WERI-Rb-1 (cell line): ENCODE results near the gene CAMSAP3.

Experiments used
- DNase-seq: peaks from one replicate; pipeline ENCODE4 v3.0.0-alpha.2; 2020
- H3K27ac ChIP-seq: fragments of 250-450 bp; sonication (Bioruptor Pico); 2 replicates; pipeline ENCODE4 v1.5.1; 2020; ENCODE audit warnings: mild to moderate bottlenecking, moderate library complexity
- H3K27me3 ChIP-seq: fragments of 250-450 bp; sonication (Bioruptor Pico); 2 replicates; pipeline ENCODE4 v1.5.1; 2021; ENCODE audit warnings: mild to moderate bottlenecking, low read depth, moderate library complexity; ENCODE audit not compliant: insufficient read depth, severe bottlenecking
- H3K36me3 ChIP-seq: fragments of 250-450 bp; sonication (Bioruptor Pico); 2 replicates; pipeline ENCODE4 v1.5.1; 2020; ENCODE audit warnings: mild to moderate bottlenecking, moderate library complexity
- H3K4me3 ChIP-seq: 2 replicates; pipeline ENCODE4 v1.5.1; 2011; ENCODE audit warnings: low read depth, mild to moderate bottlenecking, control low read depth, low read length
- H3K9me3 ChIP-seq: fragments of 250-450 bp; sonication (Bioruptor Pico); 2 replicates; pipeline ENCODE4 v1.5.1; 2021; ENCODE audit warnings: mild to moderate bottlenecking, moderate library complexity; ENCODE audit not compliant: severe bottlenecking
- TF ChIP-seq, protein P1 (sequence below): IDR thresholded peaks from 2 replicates; pipeline ENCODE4 v1.5.1; 2011; ENCODE audit warnings: low read depth, mild to moderate bottlenecking, control low read depth, inconsistent platforms, low read length

CAMSAP3 gene

DNA sequence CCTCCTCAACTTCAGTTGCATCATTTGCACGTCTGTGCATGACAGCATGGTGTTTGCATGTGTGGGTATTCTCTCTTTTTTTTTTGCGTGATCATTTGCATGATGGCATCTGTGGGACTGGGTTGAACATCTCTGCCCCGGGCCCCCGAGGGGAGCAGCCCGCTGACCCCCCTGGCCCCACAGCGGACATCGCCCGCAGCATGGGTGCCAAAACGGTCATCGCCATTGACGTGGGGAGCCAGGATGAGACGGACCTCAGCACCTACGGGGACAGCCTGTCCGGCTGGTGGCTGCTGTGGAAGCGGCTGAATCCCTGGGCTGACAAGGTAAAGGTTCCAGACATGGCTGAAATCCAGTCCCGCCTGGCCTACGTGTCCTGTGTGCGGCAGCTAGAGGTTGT, 37.0 kb upstream of the CAMSAP3 start:
- H3K36me3 ChIP-seq: peaks cover 4% of the 10 kb centered on the region
- TF ChIP-seq, protein P1, sequence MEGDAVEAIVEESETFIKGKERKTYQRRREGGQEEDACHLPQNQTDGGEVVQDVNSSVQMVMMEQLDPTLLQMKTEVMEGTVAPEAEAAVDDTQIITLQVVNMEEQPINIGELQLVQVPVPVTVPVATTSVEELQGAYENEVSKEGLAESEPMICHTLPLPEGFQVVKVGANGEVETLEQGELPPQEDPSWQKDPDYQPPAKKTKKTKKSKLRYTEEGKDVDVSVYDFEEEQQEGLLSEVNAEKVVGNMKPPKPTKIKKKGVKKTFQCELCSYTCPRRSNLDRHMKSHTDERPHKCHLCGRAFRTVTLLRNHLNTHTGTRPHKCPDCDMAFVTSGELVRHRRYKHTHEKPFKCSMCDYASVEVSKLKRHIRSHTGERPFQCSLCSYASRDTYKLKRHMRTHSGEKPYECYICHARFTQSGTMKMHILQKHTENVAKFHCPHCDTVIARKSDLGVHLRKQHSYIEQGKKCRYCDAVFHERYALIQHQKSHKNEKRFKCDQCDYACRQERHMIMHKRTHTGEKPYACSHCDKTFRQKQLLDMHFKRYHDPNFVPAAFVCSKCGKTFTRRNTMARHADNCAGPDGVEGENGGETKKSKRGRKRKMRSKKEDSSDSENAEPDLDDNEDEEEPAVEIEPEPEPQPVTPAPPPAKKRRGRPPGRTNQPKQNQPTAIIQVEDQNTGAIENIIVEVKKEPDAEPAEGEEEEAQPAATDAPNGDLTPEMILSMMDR: no peak
- no peak overlapping the region for H3K4me3 ChIP-seq

DNA sequence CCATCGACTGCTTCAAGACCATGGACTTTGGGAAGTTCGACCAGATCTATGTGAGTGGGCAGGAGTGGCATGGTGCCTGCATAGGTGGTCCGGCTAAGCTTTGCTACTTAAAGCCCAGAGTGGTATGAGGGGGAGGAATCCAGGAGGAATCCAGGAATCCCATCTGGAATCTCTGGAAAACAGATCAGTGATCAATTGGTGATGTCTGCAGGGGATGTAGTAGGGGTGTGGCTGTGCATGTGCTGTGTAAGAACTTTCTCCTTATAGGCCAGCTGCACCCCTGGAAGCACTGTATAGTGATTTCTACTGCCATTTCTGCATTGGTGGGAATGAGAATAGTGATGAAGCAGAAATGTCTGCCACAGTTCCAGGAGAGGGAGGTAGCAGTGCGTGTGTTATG, 36.6 kb upstream of the CAMSAP3 start:
- Histone ChIP-seq H3K27me3 (no peaks in the 10 kb centered on the region), H3K4me3 (no peak overlapping the region), H3K9me3 (no peaks in the 10 kb centered on the region), H3K27ac (no peak overlapping the region), H3K36me3 (peaks cover 4% of the 10 kb centered on the region)
- DNase-seq: no peak
- TF ChIP-seq, protein P1: no peak

More for the DNA sequence above, 37.0 kb upstream of the CAMSAP3 start:
- Histone ChIP-seq H3K27me3 (no peaks in the 10 kb centered on the region), H3K9me3 (no peaks in the 10 kb centered on the region), H3K27ac (no peak overlapping the region)
- DNase-seq: no peak

DNA sequence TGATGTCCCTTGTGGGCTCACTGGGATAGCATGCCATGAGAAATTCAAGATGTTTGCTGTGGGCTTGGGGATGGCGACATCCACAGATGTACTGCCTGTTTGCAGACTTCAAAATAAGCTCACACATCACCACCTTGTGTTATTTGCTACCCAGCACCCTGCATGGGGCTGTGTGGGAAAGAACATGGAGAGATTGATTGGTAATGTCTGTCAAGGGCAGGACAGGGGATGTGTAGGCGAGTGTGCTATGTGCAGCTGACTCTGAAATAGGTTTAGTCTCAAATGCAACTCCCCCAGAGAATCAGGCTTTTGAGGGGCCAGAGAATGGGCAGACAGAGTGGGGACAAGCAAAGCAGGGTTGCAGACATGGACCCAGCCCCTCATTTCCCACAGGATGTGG, 35.4 kb upstream of the CAMSAP3 start:
- Histone ChIP-seq H3K27me3 (no peaks in the 10 kb centered on the region), H3K36me3 (peaks cover 4% of the 10 kb centered on the region), H3K4me3 (no peak overlapping the region), H3K27ac (no peak overlapping the region), H3K9me3 (no peaks in the 10 kb centered on the region)
- no peak for DNase-seq
- TF ChIP-seq, protein P1: no peak

DNA sequence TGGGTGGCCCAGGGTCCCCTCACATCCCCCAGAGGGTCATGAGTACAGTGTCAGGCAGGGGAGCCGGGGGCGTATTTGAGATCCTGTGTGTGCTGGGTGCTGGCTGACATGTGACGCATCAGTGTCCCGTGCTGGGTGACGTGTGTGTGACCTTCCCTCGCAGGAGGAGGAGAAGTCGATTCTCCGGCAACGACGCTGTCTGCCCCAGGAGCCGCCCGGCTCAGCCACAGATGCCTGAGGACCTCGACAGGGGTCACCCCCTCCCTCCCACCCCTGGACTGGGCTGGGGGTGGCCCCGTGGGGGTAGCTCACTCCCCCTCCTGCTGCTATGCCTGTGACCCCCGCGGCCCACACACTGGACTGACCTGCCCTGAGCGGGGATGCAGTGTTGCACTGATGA, 34.3 kb upstream of the CAMSAP3 start:
- TF ChIP-seq, protein P1: no peak
- Histone ChIP-seq H3K4me3 (no peak overlapping the region), H3K27ac (no peak overlapping the region), H3K9me3 (no peaks in the 10 kb centered on the region), H3K36me3 (peaks cover 4% of the 10 kb centered on the region), H3K27me3 (no peaks in the 10 kb centered on the region)
- DNase-seq: no peak

DNA sequence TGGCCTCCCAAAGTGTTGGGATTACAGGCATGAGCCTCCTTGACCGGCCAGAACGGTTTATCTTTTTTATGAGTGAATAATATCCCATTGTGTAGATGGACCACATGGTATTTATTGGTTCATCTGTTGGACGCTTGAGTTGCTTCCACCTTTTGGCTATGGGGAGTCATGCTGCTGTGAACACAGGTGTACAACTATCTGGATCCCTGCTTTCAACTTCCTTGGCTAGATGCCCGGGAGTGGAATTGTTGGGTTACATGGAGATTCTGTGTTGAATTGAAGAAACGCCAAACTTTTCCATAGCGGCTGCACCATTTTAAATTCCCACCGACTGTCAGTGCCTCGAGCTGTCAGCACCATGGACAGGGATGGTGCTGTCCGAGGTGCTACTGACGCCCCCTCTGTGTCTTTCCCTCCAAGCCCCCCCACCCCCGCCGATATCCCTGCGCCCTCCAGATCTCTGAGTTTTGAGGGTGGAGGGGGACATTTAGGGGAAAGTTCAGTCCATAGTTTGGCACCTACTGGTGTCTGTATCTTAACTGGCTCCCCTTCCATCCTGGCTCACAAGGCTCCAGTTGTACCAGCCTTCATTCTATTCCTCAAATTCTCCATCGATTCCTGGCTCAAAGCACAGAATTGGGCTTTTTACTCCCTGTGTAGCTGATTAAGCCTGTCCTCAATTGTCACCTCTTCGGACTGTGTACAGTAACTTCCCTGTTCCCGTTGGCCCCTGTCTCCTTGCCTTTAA, 32.8 kb upstream of the CAMSAP3 start:
- H3K9me3 ChIP-seq: no peaks in the 10 kb centered on the region
- no peak overlapping the region for H3K27ac ChIP-seq
- DNase-seq: no peak
- TF ChIP-seq, protein P1: no peak
- no peak overlapping the region for H3K4me3 ChIP-seq
- no peaks in the 10 kb centered on the region; the same call in 1 of the 2 replicates for H3K36me3 ChIP-seq
- H3K27me3 ChIP-seq: no peaks in the 10 kb centered on the region

DNA sequence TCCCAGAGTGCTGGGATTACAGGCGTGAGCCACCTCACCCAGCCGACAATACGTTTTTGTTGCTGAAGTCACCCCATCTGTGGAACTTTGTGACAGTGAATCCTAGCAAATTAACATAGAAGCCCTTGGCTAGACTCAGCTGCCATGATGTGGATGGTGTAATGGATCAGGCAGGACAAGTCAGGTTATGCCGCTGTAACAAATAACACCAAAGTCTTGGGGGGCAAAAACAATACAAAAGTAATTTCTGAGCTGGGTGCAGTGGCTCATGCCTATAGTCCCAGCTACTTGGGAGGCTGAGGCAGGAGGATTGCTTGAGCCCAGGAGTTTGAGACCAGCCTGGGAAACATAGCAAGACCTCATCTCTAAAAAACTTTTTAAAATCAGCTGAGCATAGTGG, 30.8 kb upstream of the CAMSAP3 start:
- TF ChIP-seq, protein P1: no peak
- no peak overlapping the region for H3K4me3 ChIP-seq
- DNase-seq: no peak
- no peaks in the 10 kb centered on the region for H3K27me3 ChIP-seq
- no peak overlapping the region for H3K27ac ChIP-seq
- H3K9me3 ChIP-seq: no peaks in the 10 kb centered on the region
- no peaks in the 10 kb centered on the region for H3K36me3 ChIP-seq
